ENCODE data around the gene MAPK14.

MAPK14 gene

DNA sequence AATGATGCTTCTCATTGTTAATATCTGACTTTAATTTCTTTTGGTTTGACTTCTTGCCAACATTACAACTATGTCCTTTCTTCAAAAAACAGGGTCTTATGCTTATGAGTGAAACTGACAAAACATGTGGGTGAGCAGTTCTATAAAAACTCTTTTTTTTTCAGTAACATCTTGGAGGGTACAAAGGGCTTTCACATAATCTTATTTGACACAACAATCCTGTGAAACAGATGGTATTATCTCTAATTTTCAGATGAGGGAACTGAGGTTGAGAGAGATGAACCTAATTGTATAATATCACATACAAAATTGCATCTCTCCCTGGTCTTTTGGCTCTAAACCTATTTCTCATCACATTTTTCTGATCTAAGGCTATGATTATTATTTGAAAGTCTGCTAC, 38.3 kb downstream of the MAPK14 start:
- no peak for TF ChIP-seq FOXM1 (IDR thresholded peaks at IDR 0.05; ENCODE audit: borderline replicate concordance)
- TF ChIP-seq ELF4 (IDR thresholded peaks at IDR 0.05) = no peak
- TF ChIP-seq BHLHE40 (IDR thresholded peaks at IDR 0.05; ENCODE audit: borderline replicate concordance) = no peak
- TF ChIP-seq LEF1 (IDR thresholded peaks at IDR 0.05; ENCODE audit: borderline replicate concordance) = no peak
- TF ChIP-seq NFRKB (IDR thresholded peaks at IDR 0.05) = no peak
- no peak for TF ChIP-seq HDGF (IDR thresholded peaks at IDR 0.05; ENCODE audit: borderline replicate concordance)
- no peak for TF ChIP-seq TARDBP (IDR thresholded peaks at IDR 0.05)
- TF ChIP-seq, protein P1, sequence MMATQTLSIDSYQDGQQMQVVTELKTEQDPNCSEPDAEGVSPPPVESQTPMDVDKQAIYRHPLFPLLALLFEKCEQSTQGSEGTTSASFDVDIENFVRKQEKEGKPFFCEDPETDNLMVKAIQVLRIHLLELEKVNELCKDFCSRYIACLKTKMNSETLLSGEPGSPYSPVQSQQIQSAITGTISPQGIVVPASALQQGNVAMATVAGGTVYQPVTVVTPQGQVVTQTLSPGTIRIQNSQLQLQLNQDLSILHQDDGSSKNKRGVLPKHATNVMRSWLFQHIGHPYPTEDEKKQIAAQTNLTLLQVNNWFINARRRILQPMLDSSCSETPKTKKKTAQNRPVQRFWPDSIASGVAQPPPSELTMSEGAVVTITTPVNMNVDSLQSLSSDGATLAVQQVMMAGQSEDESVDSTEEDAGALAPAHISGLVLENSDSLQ (IDR thresholded peaks at IDR 0.05) = no peak
- TF ChIP-seq FOXK2 (IDR thresholded peaks at IDR 0.05) = no peak
- no peak for TF ChIP-seq SUZ12 (IDR thresholded peaks at IDR 0.05)
- TF ChIP-seq CTBP1 (IDR thresholded peaks at IDR 0.05; ENCODE audit: borderline replicate concordance) = no peak
- no peak for TF ChIP-seq L3MBTL2 (conservative IDR thresholded peaks at IDR 0.05)
- no peak for TF ChIP-seq ZNF384 (IDR thresholded peaks at IDR 0.05)
- no peak for TF ChIP-seq SP1 (IDR thresholded peaks at IDR 0.05)
- ChIA-PET CTCF (interaction anchor here (0.6 to 1.5 kb wide), 2 partner anchors 29 to 291 kb away, joined by 4 to 7 read pairs; no protein-coding TSS in a partner anchor), POLR2A (interaction anchor here (3.0 kb wide), 1 partner anchor 38 kb away, joined by 20 read pairs; the partner anchor contains the start of gene MAPK14)
- no peak for DNase-seq (ENCODE audit: extremely low spot score)

- DNase-seq (ENCODE audit: extremely low spot score) = no peak
- ChIA-PET CTCF (interaction anchor here (0.7 kb wide), 1 partner anchor 28 kb away, joined by 5 read pairs; no protein-coding TSS in a partner anchor), POLR2A (interaction anchor here (3.0 kb wide), 1 partner anchor 39 kb away, joined by 20 read pairs; the partner anchor contains the start of gene MAPK14)
- TF ChIP-seq ARNT (IDR thresholded peaks at IDR 0.05) (no peak), ZNF384 (IDR thresholded peaks at IDR 0.05) (no peak)
Observed at GRCh38 chr6:36066817-36067216, 39.2 kb downstream of the MAPK14 start.

DNA sequence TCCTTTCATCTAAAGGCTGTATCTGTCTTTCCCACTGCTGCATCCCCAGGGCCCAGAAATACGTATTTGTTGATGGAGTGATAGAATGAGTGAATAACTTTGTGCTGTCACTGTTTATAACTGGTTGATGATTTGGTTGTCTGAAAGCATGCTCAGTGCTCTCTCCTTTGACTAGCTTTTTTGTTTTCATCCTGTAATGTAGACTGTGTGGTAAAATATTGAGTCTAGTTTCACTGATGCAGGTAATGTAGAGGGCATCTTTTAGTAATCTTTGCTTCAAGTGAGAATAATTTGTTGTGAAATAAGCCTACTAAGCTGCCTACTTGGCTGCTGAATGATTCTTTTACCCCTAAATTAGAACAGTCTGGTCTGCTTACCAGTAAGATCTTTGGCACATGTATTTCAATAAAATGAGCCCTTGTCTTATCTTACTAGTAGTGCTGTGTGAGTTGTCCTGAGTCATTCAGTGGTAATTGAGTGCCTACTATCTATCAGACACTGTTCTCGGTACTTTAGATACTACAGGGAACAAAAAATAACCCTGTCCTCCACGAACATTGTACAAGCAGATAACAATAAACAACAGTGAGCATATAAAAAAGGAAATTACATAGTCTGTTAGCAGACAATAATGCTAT, 39.9 kb downstream of the MAPK14 start:
- CTCF ChIA-PET = interaction anchor here (0.7 kb wide), 1 partner anchor 27 kb away, joined by 5 read pairs; no protein-coding TSS in a partner anchor
- no peak for DNase-seq (ENCODE audit: extremely low spot score)
- POLR2A ChIA-PET = interaction anchor here (3.0 kb wide), 1 partner anchor 39 kb away, joined by 20 read pairs; the partner anchor contains the start of gene MAPK14
- no peak for TF ChIP-seq HDGF (IDR thresholded peaks at IDR 0.05; ENCODE audit: borderline replicate concordance)
- TF ChIP-seq FOXM1 (IDR thresholded peaks at IDR 0.05; ENCODE audit: borderline replicate concordance) = no peak
- TF ChIP-seq ELF4 (IDR thresholded peaks at IDR 0.05) = no peak
- TF ChIP-seq TARDBP (IDR thresholded peaks at IDR 0.05) = no peak
- TF ChIP-seq SP1 (IDR thresholded peaks at IDR 0.05) = no peak
- TF ChIP-seq L3MBTL2 (conservative IDR thresholded peaks at IDR 0.05) = no peak
- TF ChIP-seq SUZ12 (IDR thresholded peaks at IDR 0.05) = no peak
- TF ChIP-seq, protein P1 (IDR thresholded peaks at IDR 0.05) = no peak
- no peak for TF ChIP-seq NFRKB (IDR thresholded peaks at IDR 0.05)
- TF ChIP-seq ZNF384 (IDR thresholded peaks at IDR 0.05) = no peak
- TF ChIP-seq BHLHE40 (IDR thresholded peaks at IDR 0.05; ENCODE audit: borderline replicate concordance) = no peak
- no peak for TF ChIP-seq FOXA1 (IDR thresholded peaks at IDR 0.05)
- no peak for TF ChIP-seq FOXK2 (IDR thresholded peaks at IDR 0.05)
- no peak for TF ChIP-seq ARNT (IDR thresholded peaks at IDR 0.05)
- TF ChIP-seq LEF1 (IDR thresholded peaks at IDR 0.05; ENCODE audit: borderline replicate concordance) = no peak
- no peak for TF ChIP-seq CTBP1 (IDR thresholded peaks at IDR 0.05; ENCODE audit: borderline replicate concordance)

- DNase-seq (ENCODE audit: extremely low spot score) = no peak
- ChIA-PET POLR2A (no interaction called here), CTCF (no interaction called here)
- no peak for TF ChIP-seq SP1 (IDR thresholded peaks at IDR 0.05)
- TF ChIP-seq ARNT (IDR thresholded peaks at IDR 0.05) = no peak
- no peak for TF ChIP-seq HDGF (IDR thresholded peaks at IDR 0.05; ENCODE audit: borderline replicate concordance)
- no peak for TF ChIP-seq L3MBTL2 (conservative IDR thresholded peaks at IDR 0.05)
- no peak for TF ChIP-seq FOXM1 (IDR thresholded peaks at IDR 0.05; ENCODE audit: borderline replicate concordance)
- no peak for TF ChIP-seq LEF1 (IDR thresholded peaks at IDR 0.05; ENCODE audit: borderline replicate concordance)
- TF ChIP-seq SUZ12 (IDR thresholded peaks at IDR 0.05) = no peak
- TF ChIP-seq, protein P1 (IDR thresholded peaks at IDR 0.05) = no peak
Observed at GRCh38 chr6:36068012-36068392, 40.4 kb downstream of the MAPK14 start.

DNA sequence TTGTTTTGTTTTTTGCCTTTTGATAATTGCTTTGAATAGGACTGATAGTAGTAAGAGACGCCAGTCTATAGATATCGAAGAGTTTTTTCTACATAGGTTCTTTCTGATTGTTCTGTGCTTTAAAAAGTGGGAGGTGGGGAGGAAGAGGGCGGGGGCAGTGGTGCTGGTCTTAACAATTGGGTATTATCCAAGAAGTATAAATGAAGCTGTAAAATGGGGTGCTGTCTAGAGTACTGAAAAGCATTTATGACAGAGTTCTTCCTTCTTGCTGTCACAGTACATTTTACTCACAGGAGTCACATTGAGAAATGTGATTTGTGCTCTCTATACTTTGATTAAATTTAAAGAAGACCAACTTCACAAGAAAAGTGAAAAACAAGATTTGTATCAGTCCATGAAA, 41.0 kb downstream of the MAPK14 start:
- POLR2A ChIA-PET = no interaction called here
- CTCF ChIA-PET = no interaction called here
- no peak for TF ChIP-seq ELF4 (IDR thresholded peaks at IDR 0.05)
- no peak for TF ChIP-seq SUZ12 (IDR thresholded peaks at IDR 0.05)
- TF ChIP-seq FOXM1 (IDR thresholded peaks at IDR 0.05; ENCODE audit: borderline replicate concordance) = no peak
- no peak for TF ChIP-seq ZNF384 (IDR thresholded peaks at IDR 0.05)
- TF ChIP-seq, protein P1 (IDR thresholded peaks at IDR 0.05) = no peak
- TF ChIP-seq BHLHE40 (IDR thresholded peaks at IDR 0.05; ENCODE audit: borderline replicate concordance) = no peak
- TF ChIP-seq NFRKB (IDR thresholded peaks at IDR 0.05) = no peak
- TF ChIP-seq L3MBTL2 (conservative IDR thresholded peaks at IDR 0.05) = no peak
- no peak for TF ChIP-seq LEF1 (IDR thresholded peaks at IDR 0.05; ENCODE audit: borderline replicate concordance)
- no peak for TF ChIP-seq SP1 (IDR thresholded peaks at IDR 0.05)
- no peak for TF ChIP-seq HDGF (IDR thresholded peaks at IDR 0.05; ENCODE audit: borderline replicate concordance)
- DNase-seq (ENCODE audit: extremely low spot score) = no peak
